ENCODE data around the gene TAGLN. TPM values are rescaled to one million over a fixed set of nuclear protein-coding genes. Genes with fewer than 3 reads are reported as not detected.

The TAGLN gene
- total and polyA plus RNA-seq, 2 of the 8 experiments (the other 6 are each of a cell fraction or from before 2014, with no cell fraction given), result 140 to 300 TPM

DNA sequence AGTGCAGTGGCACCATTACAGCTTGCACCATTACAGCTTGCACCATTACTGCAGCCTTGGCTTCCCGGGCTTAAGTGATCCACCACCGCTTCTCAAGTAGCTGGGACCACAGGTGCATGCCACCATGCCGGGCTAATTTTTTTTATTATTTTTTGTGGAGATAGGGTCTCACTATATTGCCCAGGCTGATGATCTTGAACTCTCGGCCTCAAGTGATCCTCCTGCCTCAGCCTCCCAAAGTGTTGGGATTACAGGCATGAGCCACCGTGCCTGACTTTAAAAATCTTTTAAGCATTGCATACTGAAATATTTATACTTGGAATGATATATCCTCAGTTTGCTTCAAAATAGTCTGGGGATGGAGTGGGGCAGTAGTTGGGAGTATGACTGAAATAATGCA, 44.7 kb upstream of the TAGLN start (continued):
- TF ChIP-seq KDM4A (IDR thresholded peaks at IDR 0.05; ENCODE audit: low read depth, low read length, severe bottlenecking), result no peak
